ENCODE results near the gene ISLR. TPM values are rescaled to one million over a fixed set of nuclear protein-coding genes. Genes with fewer than 3 reads are reported as not detected.

The ISLR gene
- total RNA-seq, 1 donor from 2014 or later: 120 TPM

DNA sequence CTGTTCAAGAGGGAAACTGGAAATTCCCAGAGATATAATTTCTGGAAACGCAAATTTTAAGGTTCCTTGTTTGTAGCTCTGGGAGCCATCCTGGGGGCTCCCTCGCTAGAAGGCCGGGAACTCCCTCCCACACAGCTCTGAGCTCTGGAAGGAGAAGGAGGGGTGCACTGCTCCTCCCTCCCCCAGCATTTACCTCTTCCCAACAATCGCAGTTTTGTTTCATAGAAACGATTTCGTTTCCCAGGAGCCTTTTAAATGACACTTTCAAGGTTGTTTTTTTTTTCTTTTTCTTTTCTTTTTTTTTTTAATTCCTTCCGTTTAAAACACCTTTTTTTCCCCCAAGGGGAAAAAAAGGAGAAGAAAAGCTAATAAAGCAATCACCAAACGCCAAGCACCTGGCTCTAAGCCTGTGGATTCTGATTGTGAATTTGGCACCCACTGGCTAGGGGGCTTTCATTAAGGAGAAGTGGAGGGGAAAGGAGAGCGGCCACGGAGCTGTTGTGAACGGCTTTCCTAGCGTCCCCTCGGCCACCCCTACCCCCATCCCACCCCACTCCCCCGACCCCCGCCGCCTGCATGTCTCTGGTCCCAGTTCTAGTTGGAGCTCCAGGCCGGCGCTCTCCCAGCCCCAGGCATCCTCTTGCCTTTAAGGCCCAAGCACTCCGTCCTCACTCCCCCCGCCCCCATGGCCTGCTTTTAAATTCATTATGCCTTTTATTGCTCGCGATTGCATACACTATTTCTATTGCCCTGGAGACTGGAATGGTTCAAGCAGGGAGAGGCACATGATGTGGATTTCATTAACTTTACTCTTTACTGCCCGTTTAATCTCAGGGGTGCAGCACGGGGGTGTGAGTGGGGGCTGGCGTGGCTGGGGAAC lies 49.0 kb downstream of the ISLR start:
- ATAC-seq (peak; percentile 33), DNase-seq (ENCODE audit: low spot score) (no peak)
- intact Hi-C loops (cut with DNase I): no loop called here

DNA sequence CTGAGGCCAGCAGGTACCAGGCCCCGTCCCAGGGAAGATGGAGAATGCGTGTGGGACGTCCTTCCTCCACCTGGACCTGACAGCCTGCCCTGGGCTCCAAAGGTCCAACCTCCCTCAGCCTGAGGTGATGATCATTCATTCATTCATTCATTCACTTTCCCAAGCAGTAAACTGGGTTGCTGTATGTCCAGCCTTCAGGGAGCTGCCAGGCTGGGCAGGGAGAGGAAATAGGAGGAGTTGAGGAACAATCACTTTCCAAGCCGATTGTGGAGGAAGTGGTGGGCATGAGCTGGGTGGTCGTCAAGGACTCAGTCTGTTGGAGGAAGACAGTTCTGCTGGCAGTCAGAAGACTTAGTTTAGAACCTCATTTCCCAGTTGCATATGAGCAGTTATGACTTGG lies 52.4 kb downstream of the ISLR start:
- ATAC-seq (no peak), DNase-seq (ENCODE audit: low spot score) (no peak)
- intact Hi-C loops (cut with DNase I): no loop called here

Other genes with a start within 250 kb of the ISLR start
- 16.6 TPM for gene LOXL1, start 247.2 kb upstream of the ISLR start, total RNA-seq
- 15.2 TPM for gene STOML1, start 181.4 kb upstream of the ISLR start, total RNA-seq
- gene PML, start 179.0 kb upstream of the ISLR start, total RNA-seq: 86.6 TPM
- 0.98 TPM for gene GOLGA6A, start 91.2 kb upstream of the ISLR start, total RNA-seq
- 1.5 TPM for gene ISLR2, start 43.1 kb upstream of the ISLR start, total RNA-seq
- gene STRA6, start 29.1 kb downstream of the ISLR start, total RNA-seq: 0.76 TPM
- not detected for gene CCDC33, start 62.6 kb downstream of the ISLR start, total RNA-seq
- 4.3 TPM for gene CYP11A1, start 193.9 kb downstream of the ISLR start, total RNA-seq

All from sciatic nerve (tissue), 2 donors.